HG03280 (cell line): ENCODE measurements around the gene SNRK.

Experiments
- ATAC-seq: cut with Tn5 transposase; IDR thresholded peaks from one replicate; pipeline ENCODE4 v1.9.1; 2021; ENCODE audit warnings: mild to moderate bottlenecking, moderate library complexity; ENCODE audit not compliant: unreplicated experiment

SNRK gene

GRCh38 chr3:43307649-43308048 lies 21.3 kb downstream of the SNRK start:
- ATAC-seq = no peak

GRCh38 chr3:43309372-43310305 lies 23.3 kb downstream of the SNRK start:
- ATAC-seq = no peak

- no peak for ATAC-seq
These were observed 30.6 kb downstream of the SNRK start for GRCh38 chr3:43316783-43317460.

GRCh38 chr3:43317461-43318316 lies 31.3 kb downstream of the SNRK start:
- ATAC-seq = no peak

GRCh38 chr3:43319376-43319775 lies 33.0 kb downstream of the SNRK start:
- ATAC-seq = no peak

- no peak for ATAC-seq
These were observed 33.5 kb downstream of the SNRK start for GRCh38 chr3:43319794-43320193.

- no peak for ATAC-seq
These were observed 33.9 kb downstream of the SNRK start for GRCh38 chr3:43320288-43320687.

- ATAC-seq = no peak
These were observed 37.2 kb downstream of the SNRK start for GRCh38 chr3:43323541-43323940.

- no peak for ATAC-seq
These were observed 40.7 kb downstream of the SNRK start for GRCh38 chr3:43326891-43327581.

GRCh38 chr3:43327582-43327979 lies 41.2 kb downstream of the SNRK start:
- ATAC-seq = no peak

- no peak for ATAC-seq
These were observed 42.3 kb downstream of the SNRK start for GRCh38 chr3:43328653-43329052.

- ATAC-seq = no peak
These were observed 44.6 kb downstream of the SNRK start for GRCh38 chr3:43330981-43331380.

GRCh38 chr3:43331381-43331780 lies 45.0 kb downstream of the SNRK start:
- no peak for ATAC-seq

GRCh38 chr3:43334976-43335375 lies 48.6 kb downstream of the SNRK start:
- no peak for ATAC-seq

- no peak for ATAC-seq
These were observed 49.5 kb downstream of the SNRK start for GRCh38 chr3:43335799-43336198.

- ATAC-seq = no peak
These were observed 52.0 kb downstream of the SNRK start for GRCh38 chr3:43338295-43338694.

- no peak for ATAC-seq
These were observed 54.1 kb downstream of the SNRK start for GRCh38 chr3:43340403-43340802.

GRCh38 chr3:43341788-43342187 lies 55.4 kb downstream of the SNRK start:
- no peak for ATAC-seq

- ATAC-seq = no peak
These were observed 56.8 kb downstream of the SNRK start for GRCh38 chr3:43343185-43343584.

GRCh38 chr3:43343815-43344214 lies 57.5 kb downstream of the SNRK start:
- ATAC-seq = no peak

GRCh38 chr3:43344520-43344919 lies 58.2 kb downstream of the SNRK start:
- no peak for ATAC-seq
